HepG2 (cell line): ENCODE data around the gene SESN2. TPM values are rescaled to one million over a fixed set of nuclear protein-coding genes. Genes with fewer than 3 reads are reported as not detected.

Experiments
- E2F5 ChIP-seq: sonication (generic); formaldehyde crosslinking; conservative IDR thresholded peaks from 2 replicates; pipeline ENCODE4 v1.4.0; 2020; ENCODE audit warnings: missing genetic modification reagents
- EHMT2 ChIP-seq: fragments of 200-600 bp; sonication (generic); IDR thresholded peaks from 2 replicates; pipeline ENCODE4 v1.7.0; 2017; ENCODE audit warnings: antibody characterized with exemption, low read depth, low read length, borderline replicate concordance
- FLYWCH1 ChIP-seq: sonication (generic); formaldehyde crosslinking; IDR thresholded peaks from 2 replicates; pipeline ENCODE4 v1.8.1; 2023; ENCODE audit warnings: mild to moderate bottlenecking, missing genetic modification reagents
- HMG20B ChIP-seq: conservative IDR thresholded peaks from 2 replicates; pipeline ENCODE4 v1.6.1; 2016; ENCODE audit warnings: missing genetic modification reagents, missing compliant biosample characterization
- MNT ChIP-seq: fragments of 450-650 bp; IDR thresholded peaks from 2 replicates; pipeline ENCODE4 v1.6.1; 2016
- MTA3 ChIP-seq: sonication (generic); formaldehyde crosslinking; IDR thresholded peaks from 2 replicates; pipeline ENCODE4 v1.4.0; 2020; ENCODE audit warnings: missing genetic modification reagents
- PLRG1 ChIP-seq: fragments of 450-650 bp; conservative IDR thresholded peaks from 2 replicates; pipeline ENCODE4 v1.6.1; 2016
- PRMT3 ChIP-seq: sonication (generic); formaldehyde crosslinking; IDR thresholded peaks from 2 replicates; pipeline ENCODE4 v1.8.1; 2022; ENCODE audit warnings: low read depth, mild to moderate bottlenecking, moderate library complexity, missing genetic modification reagents, borderline replicate concordance
- RBM22 ChIP-seq: fragments of 200-400 bp; formaldehyde crosslinking; optimal IDR thresholded peaks from 2 replicates; pipeline ENCODE3; 2017; ENCODE audit warnings: mild to moderate bottlenecking, low read length, moderate library complexity
- SNAPC4 ChIP-seq: sonication (generic); formaldehyde crosslinking; IDR thresholded peaks from 2 replicates; pipeline ENCODE4 v1.4.0; 2020; ENCODE audit warnings: mild to moderate bottlenecking, missing genetic modification reagents
- SOX5 ChIP-seq: IDR thresholded peaks from 2 replicates; pipeline ENCODE4 v1.6.1; 2016; ENCODE audit warnings: borderline replicate concordance
- THRA ChIP-seq: sonication (generic); formaldehyde crosslinking; IDR thresholded peaks from 2 replicates; pipeline ENCODE4 v1.4.0; 2020; ENCODE audit warnings: missing genetic modification reagents, borderline replicate concordance
- ZBTB10 ChIP-seq: sonication (generic); formaldehyde crosslinking; IDR thresholded peaks from 2 replicates; pipeline ENCODE4 v1.4.0; 2020; ENCODE audit warnings: missing genetic modification reagents, borderline replicate concordance
- ZFP37 ChIP-seq: sonication (generic); formaldehyde crosslinking; IDR thresholded peaks from 2 replicates; pipeline ENCODE4 v1.4.0; 2020; ENCODE audit warnings: missing genetic modification reagents, borderline replicate concordance
- ZNF383 ChIP-seq: sonication (generic); formaldehyde crosslinking; IDR thresholded peaks from 2 replicates; pipeline ENCODE4 v1.4.0; 2020; ENCODE audit warnings: missing genetic modification reagents, mild to moderate bottlenecking, borderline replicate concordance
- ZNF549 ChIP-seq: sonication (generic); formaldehyde crosslinking; IDR thresholded peaks from 2 replicates; pipeline ENCODE4 v1.5.0; 2020; ENCODE audit warnings: missing genetic modification reagents
- ZSCAN31 ChIP-seq: sonication (generic); formaldehyde crosslinking; IDR thresholded peaks from 2 replicates; pipeline ENCODE4 v1.5.0; 2020; ENCODE audit warnings: low read depth, mild to moderate bottlenecking, missing genetic modification reagents
- polyA plus RNA-seq, 8 experiments: library from polyadenylated mRNA; depleted of rRNA in 3 of 8; stranded (reverse) in 7 of 8; unstranded in 1 of 8; fragments of >200 nt; fragmentation: Illumina TruSeq in 4 of 8; extraction: Trizol in 4 of 8; gene quantifications; 2 replicates each; pipeline versions ENCODE4 v1.2.1 to v1.2.3, GENCODE V29; 2011 to 2016; ENCODE audit warnings: low read depth in 4 of 8, missing spikeins in 1 of 8, mixed read lengths in 1 of 8; ENCODE audit not compliant: insufficient read depth in 1 of 8
- total RNA-seq, 5 experiments: library from RNA; depleted of rRNA; stranded (reverse); fragments of >200 nt; fragmentation: Illumina TruSeq; extraction: Trizol; gene quantifications; 2 replicates each; pipeline ENCODE4 v1.2.3, GENCODE V29; 2016; ENCODE audit warnings: low read depth in 1 of 5

The SESN2 gene
- total and polyA plus RNA-seq, 2 of the 13 experiments (the other 11 are each of a cell fraction or from before 2014, with no cell fraction given), result 13.2 to 19.1 TPM

GRCh38 chr1:28296401-28297261, 37.3 kb downstream of the SESN2 start (continued):
- TF ChIP-seq ZSCAN31 (CRISPR knock-in tag) (peak; percentile 54; the same call in 1 of the 2 replicates), EHMT2 (no peak), MNT (0 out of 2 replicates have a peak, but pooled peaks have one; percentile 14), PLRG1 (no peak), SNAPC4 (CRISPR knock-in tag) (no peak), ZNF383 (CRISPR knock-in tag) (no peak), ZBTB10 (CRISPR knock-in tag) (no peak), FLYWCH1 (CRISPR knock-in tag) (no peak), RBM22 (no peak), MTA3 (no peak), THRA (peak; percentile 67; the same call in 1 of the 2 replicates), PRMT3 (CRISPR knock-in tag) (no peak), ZNF549 (no peak), HMG20B (CRISPR knock-in tag) (peak; percentile 54; the same call in 1 of the 2 replicates), ZFP37 (CRISPR knock-in tag) (no peak), SOX5 (CRISPR knock-in tag) (peak; percentile 74), E2F5 (no peak)
